HG03025 (cell line): ENCODE data around the gene SLC16A10.
"Not testable (repeated sequence)": the region's sequence is repeated elsewhere in the genome, so short reads cannot be mapped to it uniquely, and the experiment has no call there.

Source experiments
- ATAC-seq: cut with Tn5 transposase; IDR thresholded peaks from one replicate; pipeline ENCODE4 v1.9.1; 2021; ENCODE audit warnings: mild to moderate bottlenecking, moderate library complexity; ENCODE audit not compliant: unreplicated experiment, low FRiP score

Gene SLC16A10

DNA sequence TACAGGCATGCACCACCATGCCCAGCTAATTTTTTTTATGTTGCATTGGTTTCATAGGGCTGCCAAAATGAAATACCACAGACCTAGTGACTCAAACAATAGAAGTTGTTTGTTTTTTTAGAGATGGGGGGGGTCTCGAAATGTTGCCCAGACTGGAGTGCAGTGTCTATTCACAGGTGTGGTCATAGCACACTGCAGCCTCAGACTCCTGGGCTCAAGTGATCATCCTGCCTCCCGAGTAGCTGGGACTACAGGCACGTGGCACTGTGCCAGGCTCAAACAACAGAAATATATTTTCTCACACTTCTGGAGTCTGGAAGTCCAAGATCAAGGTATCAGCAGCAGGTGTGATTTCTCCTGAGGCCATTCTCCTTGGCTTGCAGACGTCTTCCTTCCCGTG is 6.6 kb upstream of the SLC16A10 start:
- ATAC-seq, result no peak

DNA sequence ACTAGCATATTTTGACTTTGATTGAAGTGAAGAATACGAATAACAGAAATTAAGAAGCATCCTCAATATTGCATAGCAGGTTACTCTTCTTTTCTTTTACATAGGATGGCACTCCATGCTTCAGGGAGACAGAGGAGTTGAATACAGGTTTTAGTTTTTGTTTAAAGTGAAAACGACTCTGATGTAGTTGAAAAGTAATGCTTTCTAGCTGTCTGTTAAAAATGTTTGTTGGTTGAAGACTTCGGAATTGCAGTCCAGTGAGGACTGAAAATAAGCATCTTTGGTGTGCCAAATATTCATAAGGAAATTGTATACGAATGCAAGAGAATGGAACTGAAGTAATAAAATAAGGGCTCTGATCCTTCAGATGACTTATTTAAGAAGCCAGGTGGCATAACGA is 618 bp upstream of the SLC16A10 start:
- no peak for ATAC-seq

DNA sequence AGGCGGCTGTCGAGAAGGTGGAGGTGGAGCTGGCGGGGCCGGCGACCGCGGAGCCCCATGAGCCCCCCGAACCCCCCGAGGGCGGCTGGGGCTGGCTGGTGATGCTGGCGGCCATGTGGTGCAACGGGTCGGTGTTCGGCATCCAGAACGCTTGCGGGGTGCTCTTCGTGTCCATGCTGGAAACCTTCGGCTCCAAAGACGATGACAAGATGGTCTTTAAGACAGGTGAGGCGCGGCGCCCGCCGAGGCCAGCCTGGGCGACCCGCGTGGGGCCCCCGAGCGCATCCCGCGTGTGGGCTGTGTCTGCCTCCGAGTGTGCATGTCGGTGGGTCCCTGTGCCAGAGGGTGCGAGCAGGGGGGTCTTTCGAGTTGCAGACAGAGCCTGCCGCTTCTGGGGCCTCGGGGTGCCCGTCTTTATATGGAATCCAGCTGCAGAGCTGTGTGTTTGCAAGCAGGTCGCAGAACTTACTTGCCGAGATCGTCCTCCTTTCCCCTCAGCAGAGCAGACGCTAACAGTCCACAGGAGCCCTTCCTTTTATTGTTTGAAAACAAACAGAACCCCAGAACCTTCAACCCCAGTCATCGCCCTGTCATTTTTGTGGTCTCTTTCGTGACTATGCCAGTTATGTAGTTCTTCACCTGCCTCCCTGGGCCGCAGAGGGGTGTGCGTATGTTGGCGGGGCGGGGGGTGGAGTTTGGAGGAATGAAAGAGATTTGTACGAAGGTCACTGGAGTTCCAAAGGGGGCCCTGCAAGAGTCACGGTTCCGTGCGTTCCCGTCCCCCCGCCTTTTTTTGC is 766 bp downstream of the SLC16A10 start:
- peak; percentile 16 for ATAC-seq

DNA sequence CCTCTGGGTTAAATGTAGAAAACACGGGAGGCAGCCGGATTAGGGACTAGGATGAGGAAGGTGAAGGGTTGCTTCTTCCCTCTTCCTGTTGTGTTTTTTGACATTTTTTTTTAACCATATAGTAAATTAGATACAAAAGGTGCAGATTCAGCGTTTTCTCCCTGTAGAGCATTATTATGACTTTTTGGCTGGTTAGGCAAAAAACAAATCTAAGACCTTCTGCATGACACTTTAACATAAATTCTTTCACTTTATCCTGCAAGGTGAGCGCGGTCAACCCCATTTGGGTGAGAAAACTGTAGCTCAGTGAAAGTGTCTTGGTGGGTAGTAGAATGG is 1.3 kb downstream of the SLC16A10 start:
- ATAC-seq, result no peak

DNA sequence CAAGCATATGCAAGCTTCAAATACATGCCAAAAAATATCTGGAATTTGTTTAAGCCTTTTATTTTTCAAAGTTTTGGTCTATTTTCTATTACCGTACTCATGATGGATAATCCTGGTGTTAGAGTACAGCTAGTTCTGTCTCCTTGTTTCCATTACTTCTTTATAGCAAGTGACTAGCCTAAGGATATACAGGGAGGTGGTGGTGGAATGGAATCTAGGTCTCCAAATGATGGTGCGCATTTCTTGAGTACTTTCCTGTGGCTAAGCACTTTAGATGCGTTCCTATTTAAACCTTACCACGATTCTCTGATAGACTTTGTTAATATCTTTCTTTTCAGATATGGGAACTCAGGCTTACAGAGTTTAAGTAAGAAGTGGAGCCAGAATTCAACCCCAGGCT is 3.5 kb downstream of the SLC16A10 start:
- no peak for ATAC-seq

DNA sequence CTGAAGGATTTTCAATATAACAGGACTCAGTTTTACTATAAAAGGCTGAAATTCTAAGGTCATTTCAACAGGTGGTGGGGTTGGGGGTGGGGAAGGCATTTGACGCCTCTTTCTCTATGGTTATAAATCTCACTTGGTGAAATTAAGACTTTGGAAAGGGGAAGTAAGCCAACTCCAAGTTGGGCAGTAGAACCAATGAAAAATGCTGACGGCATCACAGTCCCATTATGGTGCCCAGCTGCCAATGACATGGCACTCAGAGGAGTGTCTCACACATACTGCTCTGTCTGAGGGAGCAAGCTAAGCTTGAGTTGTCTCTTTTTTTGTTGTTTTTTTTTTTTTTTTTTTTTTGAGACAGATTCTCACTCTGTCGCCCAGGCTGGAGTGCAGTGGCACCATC is 4.7 kb downstream of the SLC16A10 start:
- ATAC-seq, result no peak

DNA sequence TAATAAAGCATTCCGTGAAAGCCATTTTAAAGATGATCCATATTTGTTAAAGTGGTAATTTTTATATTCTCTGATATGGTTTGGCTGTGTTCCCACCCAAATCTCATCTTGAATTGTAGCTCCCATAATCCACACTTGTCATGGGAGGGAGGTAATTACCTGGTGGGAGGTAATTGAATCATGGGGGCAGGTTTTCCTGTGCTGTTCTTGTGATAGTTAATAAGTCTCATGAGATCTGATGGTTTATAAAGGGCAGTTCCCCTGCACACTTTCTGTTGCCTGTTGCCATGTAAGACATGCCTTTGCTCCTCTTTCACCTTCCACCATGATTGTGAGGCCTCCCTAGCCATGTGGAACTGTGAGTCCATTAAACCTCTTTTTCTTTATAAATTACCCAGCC is 8.2 kb downstream of the SLC16A10 start:
- not testable (repeated sequence) for ATAC-seq

DNA sequence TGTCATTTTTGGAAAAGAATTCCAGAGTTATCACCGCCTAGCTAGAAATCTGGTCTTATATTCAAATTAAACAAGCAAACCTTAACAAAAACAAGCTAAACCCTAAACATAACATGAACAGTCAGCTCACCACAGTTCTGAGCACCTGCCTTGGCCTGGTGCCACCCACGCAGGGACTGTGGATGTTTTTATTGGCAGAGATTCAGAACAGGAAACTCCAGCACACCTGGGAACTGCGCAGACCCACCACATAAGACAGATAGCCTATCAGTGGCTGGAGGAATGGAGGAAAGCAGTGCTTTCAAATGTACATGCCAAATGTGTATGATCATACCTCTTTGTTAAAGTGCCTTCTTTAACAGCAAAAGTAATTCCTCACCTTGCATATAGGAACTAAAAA is 8.9 kb downstream of the SLC16A10 start:
- ATAC-seq, result no peak

DNA sequence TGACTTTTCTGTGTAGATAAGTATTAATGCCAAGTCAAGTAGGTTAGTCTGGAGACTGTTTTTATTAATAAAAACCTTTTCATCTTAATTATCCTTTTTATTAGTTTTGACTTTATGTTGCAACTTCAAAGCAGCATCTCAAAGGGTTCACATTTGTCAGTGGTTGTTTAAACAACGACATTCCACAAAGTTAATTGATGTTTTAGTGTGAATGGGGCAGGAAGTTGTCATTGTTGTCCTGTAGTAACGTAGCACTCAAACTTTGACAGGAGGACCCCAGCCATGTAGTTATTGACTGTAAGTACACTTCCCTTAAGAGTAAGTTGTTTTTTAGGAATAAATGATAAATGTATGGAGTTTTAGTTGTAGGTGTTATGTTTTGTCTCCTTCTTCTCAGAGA is 11.3 kb downstream of the SLC16A10 start:
- ATAC-seq, result no peak

DNA sequence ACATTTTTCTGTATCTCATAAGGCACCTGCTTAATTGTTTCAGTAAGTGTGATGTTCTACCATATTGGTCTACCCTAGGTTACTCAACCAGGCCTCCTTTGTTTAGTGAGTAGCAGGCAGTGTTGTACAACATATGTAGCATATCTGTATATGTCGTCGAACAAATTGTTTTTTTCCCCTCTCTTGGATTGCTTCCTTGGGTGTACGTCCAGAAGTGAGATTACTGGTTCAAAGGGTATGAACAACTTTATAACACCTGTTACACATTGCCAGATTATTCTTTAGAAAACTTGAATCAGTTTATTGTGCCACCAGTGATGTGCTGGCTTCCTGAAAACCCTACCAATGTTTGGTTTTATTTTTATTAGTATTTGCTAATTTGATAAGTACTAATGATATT is 14.7 kb downstream of the SLC16A10 start:
- no peak for ATAC-seq

DNA sequence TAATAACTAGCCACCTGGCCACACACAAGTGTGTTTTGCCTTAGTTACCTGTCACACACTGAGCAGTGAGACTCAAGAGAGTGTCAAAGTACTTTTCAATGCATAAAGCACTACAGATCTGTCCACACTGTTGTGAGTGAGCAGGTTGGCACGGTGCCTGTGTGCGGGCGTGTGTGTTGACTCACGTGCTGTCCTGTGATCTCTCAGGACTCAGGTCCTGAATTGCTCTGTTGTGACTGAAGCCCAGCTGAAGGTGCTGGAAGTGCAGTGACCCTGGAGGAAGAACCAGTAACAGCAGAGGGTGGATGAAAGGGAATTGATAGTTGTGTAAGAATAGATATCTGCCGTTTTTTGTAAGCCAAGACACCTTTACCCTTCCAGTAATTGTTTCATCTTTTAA is 18.3 kb downstream of the SLC16A10 start:
- ATAC-seq, result no peak

DNA sequence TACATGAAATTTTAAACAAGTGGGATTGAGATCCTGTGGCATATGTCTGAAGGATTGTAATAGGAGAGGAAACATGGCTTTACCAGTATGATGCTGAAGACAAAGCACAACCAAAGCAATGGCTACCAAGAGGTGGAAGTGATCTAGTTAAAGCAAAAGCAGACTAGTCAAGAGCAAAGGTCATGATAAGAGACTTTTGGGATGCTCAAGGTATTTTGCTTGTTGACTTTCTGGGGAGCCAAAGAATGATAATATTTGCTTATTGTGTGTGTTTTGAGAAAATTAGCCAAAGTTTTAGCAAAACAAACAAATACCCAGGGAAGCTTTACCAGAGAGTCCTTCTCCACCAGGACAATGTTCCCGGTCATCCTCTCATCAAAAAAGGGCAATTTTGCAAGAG is 20.3 kb downstream of the SLC16A10 start:
- no peak for ATAC-seq

DNA sequence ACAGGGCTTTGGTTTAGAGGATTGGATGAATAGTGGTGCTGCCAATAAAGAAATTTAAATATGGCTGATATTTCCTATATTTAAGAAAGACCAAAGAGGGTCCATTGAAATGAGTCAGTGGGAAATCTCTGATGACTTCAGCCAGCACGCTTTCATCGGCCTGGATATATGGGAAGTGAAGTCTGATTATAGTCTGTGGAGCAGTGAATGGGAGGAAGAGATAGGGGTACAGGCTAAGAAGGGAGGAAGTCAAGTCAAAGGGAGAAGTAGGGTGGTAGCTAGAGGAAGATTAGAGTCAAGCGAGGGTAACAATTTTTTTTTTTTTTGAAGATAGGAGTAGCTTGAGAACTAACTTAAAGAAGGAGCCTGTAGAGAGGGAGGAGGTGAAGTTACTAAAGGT is 22.7 kb downstream of the SLC16A10 start:
- ATAC-seq, result no peak

DNA sequence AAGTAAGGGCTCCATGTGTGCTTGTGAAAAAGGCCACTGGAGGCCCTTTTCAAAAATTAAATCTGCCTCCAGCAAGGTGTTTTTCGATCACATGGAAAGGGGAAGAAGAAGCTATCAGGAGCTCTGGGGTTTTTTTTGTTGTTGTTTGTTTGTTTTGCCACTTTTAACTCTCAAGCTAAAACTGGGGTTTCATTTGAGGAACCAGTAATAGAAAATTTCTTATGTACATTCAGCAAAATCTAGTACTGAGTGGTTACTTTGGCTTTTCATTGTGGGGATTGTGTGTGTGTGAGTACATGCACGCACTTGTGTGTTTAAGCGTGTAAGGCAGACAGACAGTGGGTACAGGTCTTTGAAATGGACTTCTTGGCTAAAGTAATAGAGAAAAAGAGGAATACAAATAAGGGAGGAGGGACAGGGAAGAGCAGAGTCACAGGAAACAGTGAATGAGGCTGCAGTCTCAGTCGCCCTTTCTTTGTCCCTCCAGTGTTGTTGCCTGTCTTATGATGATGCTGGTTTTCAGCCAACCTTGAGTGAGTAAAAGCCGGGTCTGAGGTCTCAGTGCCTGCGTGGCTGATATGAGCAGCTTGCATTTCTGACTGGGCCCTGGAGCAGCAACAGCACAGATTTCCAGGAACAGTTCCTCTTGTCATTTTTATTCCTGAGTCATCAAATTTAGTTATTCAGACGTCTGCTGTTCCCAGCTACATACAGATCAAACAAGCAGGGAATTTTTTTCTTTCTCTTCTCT is 26.2 kb downstream of the SLC16A10 start:
- peak; percentile 59 for ATAC-seq

DNA sequence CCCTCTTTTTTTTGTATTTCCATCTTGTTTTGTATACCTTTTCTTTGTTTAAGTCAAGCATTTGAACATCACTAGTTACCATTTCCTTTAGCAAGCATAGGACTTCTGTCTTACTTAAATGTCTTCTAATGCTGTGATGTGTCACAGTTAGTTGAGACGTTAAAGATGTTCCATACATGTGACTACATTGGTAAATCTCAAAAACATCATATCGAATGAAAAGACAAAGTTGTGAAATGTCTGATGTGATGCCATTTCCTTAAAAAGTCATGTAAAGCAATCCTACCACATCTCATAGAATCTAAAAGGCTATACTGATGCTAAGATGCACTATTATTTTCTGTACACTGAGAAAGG is 26.8 kb downstream of the SLC16A10 start:
- no peak for ATAC-seq

DNA sequence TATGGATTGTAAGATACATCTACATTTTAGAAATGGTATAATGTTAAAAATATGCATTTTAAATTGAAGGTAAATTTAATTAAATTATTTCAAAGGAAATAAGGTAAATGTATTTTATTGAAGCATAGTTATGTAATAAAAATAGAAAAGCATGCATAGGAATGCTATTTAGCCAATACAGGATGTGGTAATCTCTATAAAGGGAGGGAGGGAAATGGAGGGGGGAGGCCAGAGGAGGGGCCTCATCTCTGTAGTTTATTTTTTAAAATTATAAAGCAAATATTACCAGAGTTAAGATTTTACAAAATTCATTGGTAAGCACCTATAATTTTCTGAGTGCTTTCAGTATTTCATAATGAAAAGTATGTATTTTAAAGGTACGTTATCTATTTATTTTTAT is 27.2 kb downstream of the SLC16A10 start:
- no peak for ATAC-seq

DNA sequence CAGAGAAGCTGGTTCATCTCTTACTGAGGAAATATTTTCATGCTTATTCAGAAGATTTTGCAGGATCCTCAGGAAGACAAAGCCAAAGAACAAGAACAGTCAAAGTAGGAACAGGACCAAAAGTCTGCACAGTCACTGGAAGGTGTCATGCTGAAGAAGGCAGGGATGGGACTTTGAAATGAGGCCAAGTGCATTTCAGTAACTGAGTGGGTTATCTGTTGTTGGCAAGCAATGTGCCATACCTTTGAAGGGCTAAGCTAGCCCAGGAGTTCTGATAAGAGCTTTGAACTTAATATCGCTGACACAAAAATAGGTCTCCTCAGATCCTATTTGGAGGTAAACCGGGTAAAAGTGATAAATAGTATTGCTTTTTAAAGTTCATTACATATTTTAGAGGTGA is 31.5 kb downstream of the SLC16A10 start:
- ATAC-seq, result no peak

DNA sequence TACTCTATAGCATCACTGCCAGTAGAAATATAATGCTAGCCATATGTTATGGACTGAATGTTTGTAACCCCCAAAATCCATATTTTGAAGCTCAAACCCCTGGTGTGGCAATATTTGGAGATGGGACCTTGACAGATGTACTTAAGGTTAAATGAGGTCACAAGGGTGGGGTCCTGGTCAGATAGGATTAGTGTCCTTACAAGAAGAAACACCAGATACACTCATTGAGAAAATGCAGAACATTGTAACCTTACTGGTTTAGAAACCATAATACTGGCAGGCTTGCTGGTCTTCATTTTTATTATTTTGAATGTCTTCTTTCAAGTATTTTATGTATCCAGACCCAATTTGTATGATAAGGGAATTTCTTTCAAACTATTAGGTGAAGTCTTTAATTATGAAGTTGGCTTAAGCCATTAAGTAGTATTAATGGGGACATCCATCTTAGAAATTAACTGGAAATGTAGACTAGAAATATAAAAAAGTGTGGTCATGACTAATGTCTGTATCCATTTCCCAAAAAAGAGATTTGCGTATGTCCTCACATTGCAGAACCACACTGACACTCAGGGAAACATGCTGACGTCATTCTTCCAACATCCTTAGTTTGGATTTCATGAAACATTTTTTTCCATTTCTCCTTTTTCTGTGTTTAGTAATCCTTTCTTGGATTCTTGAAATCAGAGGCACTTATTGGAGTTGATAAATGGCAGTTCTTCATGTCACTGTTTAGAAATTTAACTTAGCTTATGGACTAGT is 32.4 kb downstream of the SLC16A10 start:
- no peak for ATAC-seq

DNA sequence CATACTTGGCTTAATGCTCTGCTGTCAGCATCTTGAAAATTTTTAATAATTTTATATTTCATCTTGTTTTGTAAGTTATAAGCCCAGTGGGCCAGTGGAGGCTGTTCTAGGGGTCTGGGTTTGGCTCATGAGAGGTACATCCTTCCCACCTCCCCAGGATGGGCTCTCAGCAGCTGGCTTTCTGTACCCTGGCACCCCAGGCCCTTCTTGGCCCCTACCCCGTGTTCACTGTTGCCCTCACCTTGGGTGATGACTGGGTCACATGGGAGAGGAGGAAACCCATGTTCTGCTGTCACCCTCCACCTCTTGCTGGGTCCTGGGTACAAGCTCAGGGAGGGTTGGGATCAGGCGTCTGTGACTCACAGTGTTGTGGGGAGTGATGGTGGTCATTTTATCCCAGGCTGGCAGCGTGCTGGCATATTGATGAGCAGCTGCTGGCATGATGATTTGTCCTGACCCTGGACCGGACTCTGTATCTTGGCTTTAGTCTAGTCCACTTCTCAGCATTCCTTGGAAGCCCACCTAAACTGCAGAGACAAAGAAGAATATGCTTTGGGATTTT is 34.6 kb downstream of the SLC16A10 start:
- ATAC-seq, result no peak

DNA sequence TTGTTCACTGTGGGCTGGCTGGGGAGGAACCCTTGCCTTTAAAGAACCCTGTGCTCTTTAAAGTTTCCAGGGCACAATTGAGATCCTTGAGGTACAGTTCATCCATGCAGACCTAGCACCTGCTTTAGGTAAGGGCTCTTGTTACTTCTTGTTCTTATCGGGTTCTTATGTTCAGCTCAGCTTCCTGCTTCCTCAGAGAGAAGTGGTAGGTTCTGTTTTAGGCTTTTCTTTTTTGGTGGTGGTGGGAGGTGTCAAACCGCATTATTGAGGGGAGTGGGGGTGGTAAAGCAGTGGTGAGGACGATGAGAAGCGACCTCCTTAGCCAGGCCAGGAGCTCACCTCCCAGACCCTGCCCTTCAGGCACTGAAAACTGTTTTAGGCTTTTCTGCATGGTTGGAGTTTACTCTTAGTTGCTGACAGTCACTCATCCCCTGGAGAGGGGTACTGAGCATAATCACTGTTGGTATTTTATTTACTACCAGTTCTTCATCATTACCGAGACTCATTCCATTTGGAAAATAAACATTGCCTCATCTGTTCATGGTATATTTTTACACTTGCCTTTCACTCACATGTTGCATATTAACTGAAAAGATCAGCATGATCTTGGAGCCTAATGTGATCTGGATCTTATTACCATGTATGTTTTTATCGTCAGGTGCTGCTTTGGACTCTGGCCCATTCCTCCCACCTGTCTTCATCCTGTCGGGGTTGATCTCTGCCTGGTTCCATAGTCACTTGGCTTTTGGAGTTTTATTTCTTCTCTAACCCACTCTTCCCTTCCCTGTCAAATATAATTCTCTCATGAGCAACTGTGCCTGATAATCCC is 35.4 kb downstream of the SLC16A10 start:
- ATAC-seq, result no peak
